ENCODE results near the gene SLC6A5. TPM values are rescaled to one million over a fixed set of nuclear protein-coding genes. Genes with fewer than 3 reads are reported as not detected.
A peak's percentile ranks its signal among the peaks of the same experiment; 100 is the strongest.

Gene SLC6A5
- total and polyA plus RNA-seq, 2 of the 8 experiments (the other 6 are each of a cell fraction or from before 2014, with no cell fraction given): not detected

GRCh38 chr11:20566591-20567434, 32.6 kb upstream of the SLC6A5 start:
- Histone ChIP-seq H3K9me3 (ENCODE audit: insufficient read depth in 2 of 2, low read depth in 1 of 2, low read length in 1 of 2) (no peaks in the 10 kb centered on the region), H2AK5ac (ENCODE audit: low read depth, low read length) (no peak overlapping the region), H3K18ac (ENCODE audit: extremely low read depth, low read length) (no peak overlapping the region), H2BK15ac (ENCODE audit: low read length) (no peak overlapping the region), H3K27me3 (replicated peaks in 1 of 4; ENCODE audit: control insufficient read depth in 3 of 4, extremely low read depth in 1 of 4, insufficient read depth in 3 of 4, low read length in 3 of 4) (no peaks in the 10 kb centered on the region), H2AFZ (ENCODE audit: low read length) (no peak overlapping the region), H2BK120ac (replicated peaks; ENCODE audit: low read depth, low read length) (no peak overlapping the region), H3K27ac (ENCODE audit: low read depth, low read length) (no peak overlapping the region), H3K14ac (ENCODE audit: insufficient read length) (no peak overlapping the region), H3K4me1 (replicated peaks in 1 of 4; ENCODE audit: control insufficient read depth in 3 of 4, insufficient read depth in 4 of 4, low read length in 3 of 4) (no peaks in the 10 kb centered on the region), H3K4ac (replicated peaks; ENCODE audit: insufficient read length, low read depth, low read length) (no peak overlapping the region), H2BK5ac (ENCODE audit: low read depth, low read length) (no peak overlapping the region), H3K23me2 (ENCODE audit: low read depth, low read length) (no peaks in the 10 kb centered on the region), H3K23ac (ENCODE audit: insufficient read length) (no peak overlapping the region), H4K20me1 (replicated peaks in 1 of 2; ENCODE audit: control insufficient read depth in 1 of 2, insufficient read depth in 2 of 2, low read length in 2 of 2) (no peaks in the 10 kb centered on the region), H3K79me2 (ENCODE audit: control insufficient read depth in 1 of 2, insufficient read depth in 2 of 2, low read length in 2 of 2) (no peaks in the 10 kb centered on the region), H4K8ac (ENCODE audit: extremely low read depth, insufficient read depth, low read length) (no peak overlapping the region), H3K4me2 (ENCODE audit: insufficient read depth in 1 of 2, low read depth in 2 of 2, low read length in 2 of 2) (no peak overlapping the region), H4K91ac (replicated peaks; ENCODE audit: insufficient read length, low read length) (no peak overlapping the region), H3K4me3 (ENCODE audit: extremely low read depth in 1 of 4, insufficient read depth in 2 of 4, low read depth in 3 of 4, low read length in 4 of 4) (no peak overlapping the region), H3K9ac (replicated peaks in 1 of 4; ENCODE audit: extremely low read depth in 1 of 4, low read depth in 3 of 4, low read length in 3 of 4) (no peak overlapping the region), H3K79me1 (ENCODE audit: low read depth, low read length) (no peaks in the 10 kb centered on the region; the same call in 1 of the 2 replicates), H3K36me3 (ENCODE audit: control insufficient read depth in 2 of 4, insufficient read depth in 4 of 4, low read length in 3 of 4) (no peaks in the 10 kb centered on the region), H2BK20ac (ENCODE audit: low read length) (0 out of 2 replicates have a peak overlapping the region, but pooled peaks have one; percentile 18), H3K56ac (replicated peaks; ENCODE audit: insufficient read length, low read depth, low read length) (no peak overlapping the region), H2BK12ac (ENCODE audit: low read depth, low read length) (no peak overlapping the region), H4K5ac (ENCODE audit: insufficient read length, low read depth, low read length) (no peak overlapping the region)
- FAIRE-seq (no peak), DNase-seq (ENCODE audit: low read depth in 1 of 2, low spot score in 2 of 2) (no peak)
- no peak for TF ChIP-seq POU5F1 (IDR thresholded peaks at IDR 0.05; ENCODE audit: low read depth, low read length)
- ChIA-PET POLR2A (ENCODE audit: partially characterized antibody) (interaction anchor here (1.3 kb wide), 1 partner anchor 20 kb away, joined by 3 read pairs; no protein-coding TSS in a partner anchor), CTCF (ENCODE audit: partially characterized antibody) (interaction anchor here (1.0 to 1.4 kb wide), 3 partner anchors 15 to 170 kb away, joined by 3 to 4 read pairs (median 4); no protein-coding TSS in a partner anchor)
- 92% methylated on average over 4 of the region's 5 CpGs; no CpG with 5 or more reads in 1 of the 2 experiments for WGBS, 2 experiments (ENCODE audit: extremely low coverage in 1 of 2, insufficient coverage in 1 of 2, insufficient read length in 1 of 2, insufficient replicate concordance in 2 of 2, low coverage in 1 of 2, low lambda C conversion rate in 2 of 2, missing lambda C conversion rate in 1 of 2)
